GM12891 (cell line): Measurements from ENCODE around the gene AFG3L2.
A peak's percentile ranks its signal among the peaks of the same experiment; 100 is the strongest.
"Not testable (repeated sequence)": the region's sequence is repeated elsewhere in the genome, so short reads cannot be mapped to it uniquely, and the experiment has no call there.

Source experiments
- DNase-seq: peaks from one replicate; pipeline ENCODE4 v3.0.0; 2011; ENCODE audit warnings: low spot score; ENCODE audit not compliant: insufficient read length
- FAIRE-seq: peaks from 2 replicates; lab custom pipeline; 2011; peaks lifted over from hg19 to GRCh38; lab: Jason Lieb, UNC
- PAX5 ChIP-seq: IDR thresholded peaks from 2 replicates; pipeline ENCODE4 v1.6.1; 2011; ENCODE audit warnings: low read length, moderate library complexity, mild to moderate bottlenecking; ENCODE audit not compliant: insufficient read depth, severe bottlenecking
- POLR2A ChIP-seq: IDR thresholded peaks from 2 replicates; pipeline ENCODE4 v1.6.1; 2011; ENCODE audit warnings: low read depth, low read length, control low read depth
- POLR2AphosphoS5 ChIP-seq: IDR thresholded peaks from 2 replicates; pipeline ENCODE4 v1.6.1; 2011; ENCODE audit warnings: low read depth, low read length, control low read depth
- POU2F2 ChIP-seq: IDR thresholded peaks from 2 replicates; pipeline ENCODE4 v1.6.1; 2011; ENCODE audit warnings: low read depth, mild to moderate bottlenecking, control low read depth, low read length, moderate library complexity
- SPI1 ChIP-seq: IDR thresholded peaks from 2 replicates; pipeline ENCODE4 v1.6.1; 2011; ENCODE audit warnings: low read depth, low read length, control low read depth
- TAF1 ChIP-seq: IDR thresholded peaks from 2 replicates; pipeline ENCODE4 v1.6.1; 2011; ENCODE audit warnings: low read depth, low read length, control low read depth

The AFG3L2 gene

DNA sequence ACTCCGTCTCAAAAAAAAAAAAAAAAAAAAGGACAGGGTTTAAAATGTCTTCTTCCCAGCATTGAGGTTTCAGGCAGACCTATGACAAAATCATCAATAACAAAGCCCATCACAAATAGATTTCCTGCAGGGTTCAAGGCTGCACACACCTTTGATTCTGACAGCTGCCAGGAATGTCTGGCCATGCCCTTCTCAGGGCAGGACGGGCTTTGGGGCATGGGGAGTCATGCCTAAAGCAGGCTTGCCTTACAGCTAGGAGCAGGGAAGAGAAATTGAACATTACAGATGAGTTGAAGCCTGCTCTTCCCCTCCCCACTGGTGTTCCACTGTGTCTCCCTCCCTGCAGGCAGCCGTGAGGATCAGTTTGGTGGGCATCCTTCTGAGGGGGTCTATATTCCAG, 34.4 kb upstream of the AFG3L2 start:
- TF ChIP-seq POLR2A: no peak; the same call in 1 of the 2 replicates
- TF ChIP-seq POU2F2: no peak
- TF ChIP-seq PAX5: no peak
- no peak for TF ChIP-seq POLR2AphosphoS5
- no peak for TF ChIP-seq TAF1
- TF ChIP-seq SPI1: no peak
- no peak for FAIRE-seq
- no peak for DNase-seq

DNA sequence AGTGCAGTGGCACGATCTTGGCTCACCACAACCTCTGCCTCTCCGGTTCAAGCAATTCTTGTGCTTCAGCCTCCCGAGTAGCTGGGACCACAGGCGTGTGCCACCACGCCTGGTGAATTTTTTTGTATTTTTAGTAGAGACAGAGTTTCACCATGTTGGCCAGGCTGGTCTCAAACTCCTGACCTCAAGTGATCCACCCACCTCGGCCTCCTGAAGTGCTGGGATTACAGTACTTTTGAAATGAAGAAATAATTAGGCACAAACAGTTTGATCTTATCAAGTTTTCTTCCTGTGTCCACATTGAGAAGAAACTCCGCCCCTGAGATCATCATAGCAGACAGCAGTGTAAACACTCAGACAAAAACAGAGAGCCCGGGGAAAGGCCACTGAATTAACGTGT, 33.7 kb upstream of the AFG3L2 start:
- not testable (repeated sequence) for FAIRE-seq, DNase-seq

DNA sequence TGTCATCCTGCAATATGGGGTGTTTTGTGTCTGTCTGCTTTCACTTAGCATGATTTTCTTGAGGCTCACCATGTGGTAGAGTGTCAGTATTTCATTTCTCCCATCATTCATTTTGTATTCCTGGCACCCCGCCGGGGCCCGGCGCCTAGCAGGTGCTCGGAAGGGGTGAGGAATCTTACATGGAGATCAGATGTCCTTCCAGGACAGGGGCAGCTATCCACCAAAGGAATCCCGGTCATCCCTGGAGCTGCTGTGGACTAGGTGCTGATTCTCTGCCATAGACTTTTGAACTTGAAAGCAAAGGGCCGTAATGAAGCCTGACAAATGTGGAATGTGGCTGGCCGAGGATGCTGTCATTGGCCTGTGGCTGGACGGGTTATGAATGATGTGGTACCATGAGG, 33.1 kb upstream of the AFG3L2 start:
- TF ChIP-seq POLR2A (no peak), POU2F2 (no peak), SPI1 (no peak), POLR2AphosphoS5 (no peak), PAX5 (no peak), TAF1 (no peak)
- FAIRE-seq (no peak), DNase-seq (no peak)

DNA sequence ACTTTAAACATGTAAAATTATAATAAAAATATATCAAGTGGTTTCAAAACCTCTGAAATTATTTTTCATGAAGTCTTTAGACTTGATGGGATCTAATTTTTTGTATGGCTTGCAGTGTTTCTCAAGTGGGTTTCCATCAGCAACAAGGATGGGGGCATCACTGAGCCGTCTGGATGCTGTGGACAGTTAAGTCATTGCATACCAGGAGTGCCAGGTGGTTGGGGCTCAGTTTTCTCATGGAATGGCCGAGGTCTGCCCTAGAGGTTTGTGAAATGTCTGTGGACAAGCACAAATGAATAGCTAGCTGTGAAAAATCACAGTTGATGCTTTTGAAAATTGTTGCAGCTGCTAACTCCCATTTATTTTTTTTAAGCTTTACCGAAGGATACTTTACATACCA, 32.4 kb upstream of the AFG3L2 start:
- DNase-seq: no peak
- no peak for FAIRE-seq

DNA sequence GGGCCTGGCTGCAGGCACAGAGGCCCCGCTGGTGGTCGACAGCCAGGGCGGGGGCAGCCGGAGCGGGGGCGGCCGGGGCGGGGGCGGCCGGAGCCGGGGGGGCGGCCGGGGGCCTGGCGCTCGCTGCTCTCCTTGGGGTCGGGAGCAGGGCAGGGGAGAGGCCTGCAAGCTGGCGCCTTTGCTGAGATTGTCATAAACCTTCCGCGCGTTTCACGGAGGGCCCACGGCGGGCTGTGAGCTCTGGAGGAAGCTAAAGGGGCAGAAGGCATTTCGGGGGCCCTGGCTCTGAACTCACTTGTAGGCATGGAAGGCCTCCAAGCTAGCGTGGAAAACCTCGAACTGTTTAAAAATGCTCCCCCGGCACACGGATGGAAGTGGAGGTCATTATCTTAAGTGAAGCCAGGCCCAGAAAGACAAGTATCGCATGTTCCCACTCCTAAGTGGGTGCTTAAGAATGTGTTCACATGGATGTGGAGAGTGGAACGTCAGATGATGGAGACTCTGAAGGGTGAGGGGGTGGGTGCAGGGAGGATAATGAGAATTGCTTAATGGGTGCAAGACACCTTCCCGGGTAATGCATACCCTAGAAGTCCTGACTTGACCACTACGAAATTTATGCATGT, 31.3 kb upstream of the AFG3L2 start:
- peak; percentile 62 for FAIRE-seq
- TF ChIP-seq POU2F2 (no peak), SPI1 (no peak), PAX5 (no peak), TAF1 (no peak), POLR2AphosphoS5 (no peak), POLR2A (no peak)
- DNase-seq: no peak

More for the DNA sequence above, 32.4 kb upstream of the AFG3L2 start:
- no peak for TF ChIP-seq SPI1
- TF ChIP-seq POLR2A: no peak
- no peak for TF ChIP-seq PAX5
- TF ChIP-seq POLR2AphosphoS5: no peak
- TF ChIP-seq TAF1: no peak
- no peak for TF ChIP-seq POU2F2

DNA sequence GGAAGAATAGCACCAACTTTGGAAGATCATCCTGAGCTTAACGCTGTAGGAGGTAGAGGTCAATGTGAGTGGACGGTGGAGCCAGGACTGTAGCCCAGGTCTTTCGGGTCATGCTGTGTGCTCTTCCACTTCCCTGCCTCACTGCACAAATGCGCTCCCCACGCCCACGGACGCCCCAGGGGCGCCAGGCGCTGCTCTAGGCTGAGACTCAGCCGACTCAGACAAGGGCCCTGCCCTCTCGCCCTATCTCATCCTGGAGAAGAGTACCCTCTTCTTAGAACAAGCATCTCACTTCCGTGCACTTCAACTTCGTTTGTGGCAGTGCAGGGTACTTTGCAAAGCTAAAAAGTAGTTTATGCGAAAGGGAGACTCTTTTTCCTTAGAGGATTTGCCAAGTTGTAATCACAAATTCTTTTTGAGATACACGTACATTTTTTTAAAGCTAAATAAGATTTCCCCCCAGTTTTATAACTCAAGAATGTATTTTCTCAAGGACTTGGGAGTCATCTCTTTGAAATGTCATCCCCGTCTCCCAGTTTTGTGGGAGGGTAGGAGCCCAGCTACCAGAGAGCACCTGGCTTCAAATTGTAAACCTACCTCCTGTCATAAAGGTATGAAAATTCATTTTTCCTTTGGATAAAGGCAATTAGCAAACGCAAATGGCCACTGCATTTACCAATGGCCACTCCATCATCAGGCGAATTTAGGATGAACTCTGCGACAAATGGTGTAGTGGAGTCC, 29.5 kb upstream of the AFG3L2 start:
- TF ChIP-seq POU2F2 (no peak), POLR2A (no peak), TAF1 (no peak), PAX5 (no peak), POLR2AphosphoS5 (no peak), SPI1 (no peak)

DNA sequence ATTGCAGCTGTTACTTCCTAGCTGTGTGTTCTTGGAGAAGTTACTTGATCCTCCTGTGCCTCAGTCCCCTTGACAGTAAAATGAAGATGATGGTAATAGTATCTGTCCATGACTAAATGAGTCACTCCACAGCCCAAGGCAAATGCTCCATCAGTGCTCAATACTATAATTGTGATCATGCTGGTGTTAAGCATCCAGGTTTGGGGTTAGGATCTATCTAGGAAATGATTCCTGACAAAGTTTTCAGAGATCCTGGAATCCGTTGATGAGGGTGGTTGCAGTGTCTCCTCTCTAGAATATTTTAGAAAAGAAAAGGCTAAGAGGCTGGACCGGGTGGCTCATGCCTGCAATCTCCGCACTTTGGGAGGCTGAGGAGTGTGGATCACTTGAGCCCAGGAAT, 28.0 kb upstream of the AFG3L2 start:
- TF ChIP-seq PAX5 (no peak), POU2F2 (no peak), TAF1 (no peak), POLR2AphosphoS5 (no peak), SPI1 (no peak), POLR2A (no peak)
- DNase-seq: no peak
- FAIRE-seq: no peak

More for the DNA sequence above, 29.5 kb upstream of the AFG3L2 start:
- FAIRE-seq (no peak), DNase-seq (no peak)

DNA sequence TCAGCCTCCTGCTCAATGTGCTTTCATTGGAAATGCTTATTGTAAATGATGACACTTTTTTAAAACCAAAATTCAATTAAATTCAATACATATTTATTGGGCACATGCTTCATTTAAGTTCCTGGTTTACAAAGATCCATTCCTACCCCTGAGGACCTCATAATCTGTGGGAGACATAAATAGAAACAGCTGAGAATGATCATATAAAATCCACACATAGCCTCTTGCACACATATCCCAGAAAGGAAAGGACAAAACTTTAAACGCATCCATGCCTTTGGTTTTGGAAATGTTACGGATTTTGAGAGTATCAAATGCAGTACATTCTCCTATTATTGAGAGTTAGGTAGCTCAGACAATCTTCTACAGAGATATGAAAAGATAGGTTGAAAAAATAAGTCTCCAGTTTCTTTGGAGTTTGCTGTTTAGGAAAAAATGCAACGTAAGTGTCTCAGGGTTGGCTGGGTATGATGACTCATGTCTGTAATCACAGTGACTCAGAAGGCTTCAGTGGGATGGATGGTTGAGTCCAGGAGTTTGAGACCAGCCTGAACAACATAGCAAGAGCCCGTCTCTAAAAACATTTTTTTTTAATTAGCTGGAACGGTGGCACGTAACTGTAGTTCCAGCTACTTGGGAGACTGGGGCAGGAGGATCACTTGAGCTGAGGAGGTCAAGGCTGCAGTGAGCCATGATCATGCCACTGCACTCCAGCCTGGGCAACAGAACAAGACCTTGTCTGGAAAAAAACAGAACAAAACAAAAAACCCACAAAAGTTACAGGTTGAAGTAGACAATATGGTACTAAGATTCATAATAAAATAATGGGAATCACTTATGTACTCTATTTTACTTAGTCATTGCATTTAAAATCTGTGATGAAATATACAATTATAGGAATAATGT, 26.8 kb upstream of the AFG3L2 start:
- FAIRE-seq (no peak), DNase-seq (no peak)
- TF ChIP-seq SPI1: no peak
- no peak for TF ChIP-seq PAX5
- no peak for TF ChIP-seq TAF1
- no peak for TF ChIP-seq POLR2AphosphoS5
- no peak for TF ChIP-seq POU2F2
- no peak for TF ChIP-seq POLR2A

DNA sequence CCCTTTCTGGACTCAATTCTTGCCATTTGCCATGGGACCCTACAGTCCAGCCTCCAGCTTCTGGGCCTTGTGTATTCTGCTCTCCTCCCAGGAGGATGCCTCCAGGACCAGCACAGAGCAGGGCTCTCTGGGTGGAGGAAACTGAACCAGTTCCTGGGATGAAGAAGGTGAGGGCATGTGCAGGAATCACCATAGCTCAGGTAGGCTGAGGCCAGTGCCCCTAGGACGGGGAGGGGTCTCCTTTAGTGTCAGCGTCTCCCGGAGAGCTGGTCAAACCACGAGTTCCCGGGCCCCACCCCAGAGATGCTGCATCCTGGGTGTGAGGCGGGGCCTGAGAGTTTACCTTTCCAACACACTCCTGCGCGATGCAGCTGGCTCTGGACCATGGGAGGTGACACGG, 24.9 kb upstream of the AFG3L2 start:
- FAIRE-seq (no peak), DNase-seq (no peak)
- TF ChIP-seq POU2F2 (no peak), SPI1 (no peak), POLR2AphosphoS5 (no peak), PAX5 (no peak), POLR2A (no peak), TAF1 (no peak)
